Measurements from ENCODE around the gene OR8A1.
"Not testable (repeated sequence)": the region's sequence is repeated elsewhere in the genome, so short reads cannot be mapped to it uniquely, and the experiment has no call there.

Gene OR8A1

DNA sequence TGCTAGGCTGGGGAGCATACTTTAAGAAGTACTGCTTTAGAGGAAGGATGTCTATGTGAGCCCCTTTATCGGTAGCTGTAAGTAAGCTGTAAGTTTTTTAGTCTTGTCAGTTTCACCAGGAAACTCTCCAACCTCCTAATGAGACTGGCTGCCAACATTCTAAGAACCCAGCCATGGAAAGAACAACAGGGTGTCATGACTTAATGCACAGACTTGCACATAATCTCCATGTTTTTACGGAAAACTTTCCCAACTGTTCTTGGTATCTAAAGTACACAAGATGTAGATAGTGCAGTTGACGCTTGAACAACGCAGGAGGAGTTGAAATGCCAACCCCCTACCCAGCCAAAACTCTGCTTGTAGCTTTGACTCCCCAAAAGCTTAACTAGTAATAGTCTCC lies 9.0 kb downstream of the OR8A1 start:
- H3K4me1 Mint-ChIP-seq (ENCODE audit: low read depth), result no peaks in the 10 kb centered on the region
- no peaks in the 10 kb centered on the region for H3K36me3 Mint-ChIP-seq (ENCODE audit: low read depth)
- H3K27ac Mint-ChIP-seq, result no peak overlapping the region
- H3K27me3 Mint-ChIP-seq (ENCODE audit: low read depth), result peaks cover 8% of the 10 kb centered on the region
- no peaks in the 10 kb centered on the region for H3K9me3 Mint-ChIP-seq
- no peak overlapping the region for H3K4me3 Mint-ChIP-seq

DNA sequence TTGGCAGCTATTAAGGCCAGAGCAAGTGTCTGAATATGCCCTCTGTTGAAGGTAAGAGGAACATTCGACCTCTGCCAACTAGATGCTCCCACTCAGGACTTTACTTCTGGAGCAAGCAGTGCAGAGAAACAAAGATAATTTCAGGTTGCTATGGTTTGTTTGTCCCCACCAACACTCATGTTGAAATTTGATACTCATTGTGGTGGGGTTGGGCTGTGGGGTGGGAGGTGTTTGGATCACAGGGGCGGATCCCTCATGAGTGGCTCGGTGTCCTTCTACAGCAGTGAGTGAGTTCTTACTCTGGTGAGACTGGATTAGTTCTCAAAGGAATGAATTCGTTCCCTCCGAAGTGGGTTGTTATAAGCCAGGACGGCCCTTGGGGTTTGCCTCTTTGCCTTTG lies 12.0 kb downstream of the OR8A1 start:
- Mint-ChIP-seq H3K27ac (no peak overlapping the region), H3K4me1 (ENCODE audit: low read depth) (no peaks in the 10 kb centered on the region), H3K4me3 (no peak overlapping the region), H3K36me3 (ENCODE audit: low read depth) (no peaks in the 10 kb centered on the region), H3K9me3 (no peaks in the 10 kb centered on the region), H3K27me3 (ENCODE audit: low read depth) (no peaks in the 10 kb centered on the region)

- Mint-ChIP-seq H3K4me1 (ENCODE audit: low read depth) (no peaks in the 10 kb centered on the region), H3K4me3 (no peak overlapping the region), H3K9me3 (no peaks in the 10 kb centered on the region), H3K27ac (no peak overlapping the region), H3K36me3 (ENCODE audit: low read depth) (no peaks in the 10 kb centered on the region), H3K27me3 (ENCODE audit: low read depth) (no peaks in the 10 kb centered on the region)
These were observed 12.8 kb downstream of the OR8A1 start for GRCh38 chr11:124582565-124582964.

DNA sequence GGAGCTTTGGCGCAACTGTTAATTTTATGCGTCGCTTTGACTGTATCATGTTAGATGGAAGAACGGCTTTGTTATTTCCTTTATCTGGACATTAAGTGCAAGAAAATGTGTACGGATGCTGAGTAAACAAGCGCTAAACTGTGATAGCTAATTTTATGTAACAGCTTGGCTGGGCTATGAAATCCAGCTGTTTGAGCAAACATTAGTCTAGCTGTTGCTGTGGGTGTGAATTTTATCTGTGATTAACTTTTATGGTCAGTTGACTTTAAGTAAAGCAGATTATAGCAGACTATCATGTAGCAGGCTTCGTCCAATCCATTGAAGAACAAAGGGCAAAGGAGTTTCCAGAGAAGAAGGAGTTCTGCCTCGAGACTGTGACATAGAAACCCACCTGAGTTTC lies 14.0 kb downstream of the OR8A1 start:
- Mint-ChIP-seq H3K27ac (no peak overlapping the region), H3K4me1 (ENCODE audit: low read depth) (no peaks in the 10 kb centered on the region), H3K36me3 (ENCODE audit: low read depth) (no peaks in the 10 kb centered on the region), H3K4me3 (no peak overlapping the region), H3K9me3 (no peaks in the 10 kb centered on the region), H3K27me3 (ENCODE audit: low read depth) (no peaks in the 10 kb centered on the region)

DNA sequence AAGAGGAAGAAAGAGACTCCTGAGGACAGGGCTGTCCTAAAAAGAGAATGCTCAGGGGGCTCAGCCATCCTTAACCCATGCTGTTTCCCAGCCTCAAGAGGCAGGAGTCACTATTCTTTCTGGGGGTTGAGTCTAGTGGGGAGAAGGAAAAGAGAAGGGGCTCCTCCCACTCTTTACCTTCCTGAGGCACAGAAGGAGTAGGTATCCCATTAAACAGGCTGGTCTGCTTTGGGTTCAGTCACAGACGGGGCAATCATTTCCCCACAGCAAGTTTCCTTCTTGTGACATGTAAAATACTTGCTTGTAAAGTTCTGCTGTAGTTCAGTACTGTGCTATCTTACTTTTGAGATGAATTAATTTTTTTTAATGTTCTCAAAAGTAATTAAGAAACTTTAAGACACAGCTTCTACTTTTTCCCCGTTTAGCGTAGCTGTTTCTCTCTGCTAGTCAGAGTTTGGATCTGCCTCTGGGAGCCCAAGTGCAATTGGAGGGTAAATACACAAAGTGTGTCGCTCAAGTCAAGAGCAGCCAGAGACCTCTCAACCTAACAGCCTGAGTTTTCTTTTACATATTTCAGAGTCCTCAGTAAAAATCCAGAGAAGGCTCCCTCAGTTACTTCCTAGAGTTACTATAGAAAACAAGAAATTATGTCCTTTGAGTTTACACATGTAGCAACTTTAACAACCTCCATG lies 15.0 kb downstream of the OR8A1 start:
- Mint-ChIP-seq H3K27me3 (ENCODE audit: low read depth) (no peaks in the 10 kb centered on the region), H3K9me3 (no peaks in the 10 kb centered on the region), H3K4me3 (no peak overlapping the region), H3K27ac (no peak overlapping the region), H3K4me1 (ENCODE audit: low read depth) (no peaks in the 10 kb centered on the region), H3K36me3 (ENCODE audit: low read depth) (no peaks in the 10 kb centered on the region)

- no peak overlapping the region for H3K27ac Mint-ChIP-seq
- H3K36me3 Mint-ChIP-seq (ENCODE audit: low read depth), result no peaks in the 10 kb centered on the region
- H3K27me3 Mint-ChIP-seq (ENCODE audit: low read depth), result no peaks in the 10 kb centered on the region
- no peaks in the 10 kb centered on the region for H3K9me3 Mint-ChIP-seq
- no peaks in the 10 kb centered on the region for H3K4me1 Mint-ChIP-seq (ENCODE audit: low read depth)
- H3K4me3 Mint-ChIP-seq, result no peak overlapping the region
These were observed 16.6 kb downstream of the OR8A1 start for GRCh38 chr11:124586238-124586860.

- no peak overlapping the region for H3K27ac Mint-ChIP-seq
These were observed 21.6 kb downstream of the OR8A1 start for GRCh38 chr11:124591430-124591829.

DNA sequence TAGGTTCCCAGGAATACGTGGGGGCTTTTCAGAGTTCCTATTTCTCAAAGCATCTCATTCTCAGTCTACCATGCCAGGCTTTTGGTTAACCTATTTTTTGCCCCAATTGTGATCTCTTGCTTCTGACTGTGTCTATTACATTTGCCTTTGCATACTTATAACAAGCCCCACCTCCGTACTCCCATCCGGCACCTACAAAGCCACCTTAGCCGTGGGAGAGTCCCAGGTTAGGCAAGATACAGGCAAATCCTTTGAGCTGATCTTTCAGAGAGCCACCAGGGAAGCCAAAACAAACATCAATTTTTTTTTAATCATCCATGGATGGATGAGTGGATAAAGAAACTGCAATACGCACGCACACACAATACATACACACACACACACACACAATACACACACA lies 22.8 kb downstream of the OR8A1 start:
- H3K36me3 Mint-ChIP-seq (ENCODE audit: low read depth), result no peaks in the 10 kb centered on the region
- peaks cover 19% of the 10 kb centered on the region for H3K27me3 Mint-ChIP-seq (ENCODE audit: low read depth)
- H3K27ac Mint-ChIP-seq, result no peak overlapping the region
- no peaks in the 10 kb centered on the region for H3K9me3 Mint-ChIP-seq
- H3K4me3 Mint-ChIP-seq, result no peak overlapping the region
- no peaks in the 10 kb centered on the region for H3K4me1 Mint-ChIP-seq (ENCODE audit: low read depth)

More at GRCh38 chr11:124591430-124591829, 21.6 kb downstream of the OR8A1 start:
- H3K4me1 Mint-ChIP-seq (ENCODE audit: low read depth), result no peaks in the 10 kb centered on the region
- H3K9me3 Mint-ChIP-seq, result no peaks in the 10 kb centered on the region
- H3K27me3 Mint-ChIP-seq (ENCODE audit: low read depth), result peaks cover 9% of the 10 kb centered on the region
- H3K36me3 Mint-ChIP-seq (ENCODE audit: low read depth), result no peaks in the 10 kb centered on the region
- H3K4me3 Mint-ChIP-seq, result no peak overlapping the region

- no peaks in the 10 kb centered on the region for H3K4me1 Mint-ChIP-seq (ENCODE audit: low read depth)
- H3K27ac Mint-ChIP-seq, result no peak overlapping the region
- H3K36me3 Mint-ChIP-seq (ENCODE audit: low read depth), result no peaks in the 10 kb centered on the region
- no peak overlapping the region for H3K4me3 Mint-ChIP-seq
- no peaks in the 10 kb centered on the region for H3K9me3 Mint-ChIP-seq
- peaks cover 27% of the 10 kb centered on the region for H3K27me3 Mint-ChIP-seq (ENCODE audit: low read depth)
These were observed 25.5 kb downstream of the OR8A1 start for GRCh38 chr11:124595302-124595701.

DNA sequence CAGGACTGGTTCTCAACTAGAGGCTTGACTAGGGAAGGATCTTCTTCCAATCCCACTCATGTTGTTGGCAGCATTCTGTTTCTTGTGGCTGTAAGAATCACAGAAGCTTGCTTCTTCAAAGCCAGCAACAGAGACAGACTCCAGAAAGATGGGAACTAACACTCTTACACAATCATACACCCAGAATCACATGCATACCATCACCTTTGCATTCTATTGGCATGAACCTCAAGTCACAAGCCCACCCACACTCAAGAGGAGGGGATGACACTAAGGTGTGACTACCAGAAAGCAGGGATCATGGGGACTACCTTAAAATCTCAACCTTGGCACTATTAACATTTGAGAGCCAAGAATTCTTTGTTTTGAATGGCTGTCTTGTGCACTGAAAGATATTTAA lies 27.8 kb downstream of the OR8A1 start:
- Mint-ChIP-seq H3K9me3 (no peaks in the 10 kb centered on the region), H3K27me3 (ENCODE audit: low read depth) (peaks cover 34% of the 10 kb centered on the region), H3K4me3 (no peak overlapping the region)

GRCh38 chr11:124600621-124601320 lies 31.0 kb downstream of the OR8A1 start:
- H3K36me3 Mint-ChIP-seq (ENCODE audit: low read depth), result no peaks in the 10 kb centered on the region
- H3K4me3 Mint-ChIP-seq, result no peak overlapping the region
- peaks cover 28% of the 10 kb centered on the region for H3K27me3 Mint-ChIP-seq (ENCODE audit: low read depth)
- H3K9me3 Mint-ChIP-seq, result no peaks in the 10 kb centered on the region
- no peaks in the 10 kb centered on the region for H3K4me1 Mint-ChIP-seq (ENCODE audit: low read depth)
- no peak overlapping the region for H3K27ac Mint-ChIP-seq

More for the DNA sequence above, 27.8 kb downstream of the OR8A1 start:
- H3K27ac Mint-ChIP-seq, result no peak overlapping the region
- H3K36me3 Mint-ChIP-seq (ENCODE audit: low read depth), result no peaks in the 10 kb centered on the region
- H3K4me1 Mint-ChIP-seq (ENCODE audit: low read depth), result no peaks in the 10 kb centered on the region

DNA sequence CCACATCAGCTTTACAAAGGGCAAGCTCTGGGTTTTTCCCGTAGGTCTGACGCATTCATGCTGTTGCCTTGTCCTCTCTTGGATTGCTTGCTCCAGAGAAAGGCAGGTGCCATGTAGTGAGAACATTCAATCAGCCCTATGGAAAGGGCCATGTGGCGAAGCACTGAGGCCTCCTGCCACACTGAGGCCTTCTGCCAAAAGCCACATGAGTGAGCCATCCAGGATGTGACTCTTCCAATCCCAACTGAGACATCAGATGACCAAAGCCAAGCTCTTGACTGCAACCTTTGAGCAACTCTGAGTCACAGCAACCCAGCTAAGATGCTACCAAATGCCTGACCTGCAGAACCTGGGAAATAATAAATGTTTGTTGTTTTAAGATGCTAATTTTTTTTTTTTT lies 32.4 kb downstream of the OR8A1 start:
- peaks cover 19% of the 10 kb centered on the region for H3K27me3 Mint-ChIP-seq (ENCODE audit: low read depth)
- H3K9me3 Mint-ChIP-seq, result no peaks in the 10 kb centered on the region
- no peaks in the 10 kb centered on the region for H3K4me1 Mint-ChIP-seq (ENCODE audit: low read depth)

GRCh38 chr11:124602723-124603122 lies 32.9 kb downstream of the OR8A1 start:
- not testable (repeated sequence) for H3K27ac Mint-ChIP-seq; H3K4me1 Mint-ChIP-seq (ENCODE audit: low read depth); H3K36me3 Mint-ChIP-seq (ENCODE audit: low read depth); H3K9me3 Mint-ChIP-seq; H3K4me3 Mint-ChIP-seq
- H3K27me3 Mint-ChIP-seq (ENCODE audit: low read depth), result peaks cover 15% of the 10 kb centered on the region

More for the DNA sequence above, 32.4 kb downstream of the OR8A1 start:
- Mint-ChIP-seq H3K36me3 (ENCODE audit: low read depth) (no peaks in the 10 kb centered on the region), H3K4me3 (no peak overlapping the region), H3K27ac (no peak overlapping the region)

DNA sequence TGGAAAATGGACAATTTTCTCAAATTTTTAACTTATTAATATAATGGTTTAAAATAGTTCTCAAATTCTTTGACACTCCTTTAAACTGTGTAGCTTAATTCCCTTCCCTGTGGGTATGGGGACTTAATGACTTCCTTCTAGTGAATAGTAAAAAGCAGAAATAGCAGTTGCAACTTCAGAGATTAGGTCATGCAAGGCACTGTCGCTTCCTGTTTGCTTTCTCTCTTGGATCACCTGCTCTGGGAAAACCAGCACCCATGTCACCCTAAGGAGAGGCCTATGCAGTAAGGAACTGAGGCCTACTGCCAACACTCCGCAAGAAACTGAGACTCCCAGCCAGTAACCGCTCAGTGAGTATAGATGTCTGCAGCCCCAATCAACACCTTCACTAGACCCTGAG lies 35.9 kb downstream of the OR8A1 start:
- H3K4me3 Mint-ChIP-seq, result no peak overlapping the region
- no peaks in the 10 kb centered on the region for H3K4me1 Mint-ChIP-seq (ENCODE audit: low read depth)
- H3K36me3 Mint-ChIP-seq (ENCODE audit: low read depth), result no peaks in the 10 kb centered on the region
- H3K27me3 Mint-ChIP-seq (ENCODE audit: low read depth), result peaks cover 3% of the 10 kb centered on the region
- H3K27ac Mint-ChIP-seq, result no peak overlapping the region
- no peaks in the 10 kb centered on the region for H3K9me3 Mint-ChIP-seq

- Mint-ChIP-seq H3K4me1 (ENCODE audit: low read depth) (peaks cover 6% of the 10 kb centered on the region), H3K27ac (no peak overlapping the region), H3K36me3 (ENCODE audit: low read depth) (no peaks in the 10 kb centered on the region), H3K9me3 (no peaks in the 10 kb centered on the region), H3K27me3 (ENCODE audit: low read depth) (no peaks in the 10 kb centered on the region), H3K4me3 (no peak overlapping the region)
These were observed 38.4 kb downstream of the OR8A1 start for GRCh38 chr11:124608147-124608546.
